GM18909 (cell line): ENCODE data around the gene STK24.
A peak's percentile ranks its signal among the peaks of the same experiment; 100 is the strongest.

Experiments used
- ATAC-seq: cut with Tn5 transposase; IDR thresholded peaks from one replicate; pipeline ENCODE4 v1.9.1; 2021; ENCODE audit warnings: mild to moderate bottlenecking; ENCODE audit not compliant: unreplicated experiment, poor library complexity

The STK24 gene

DNA sequence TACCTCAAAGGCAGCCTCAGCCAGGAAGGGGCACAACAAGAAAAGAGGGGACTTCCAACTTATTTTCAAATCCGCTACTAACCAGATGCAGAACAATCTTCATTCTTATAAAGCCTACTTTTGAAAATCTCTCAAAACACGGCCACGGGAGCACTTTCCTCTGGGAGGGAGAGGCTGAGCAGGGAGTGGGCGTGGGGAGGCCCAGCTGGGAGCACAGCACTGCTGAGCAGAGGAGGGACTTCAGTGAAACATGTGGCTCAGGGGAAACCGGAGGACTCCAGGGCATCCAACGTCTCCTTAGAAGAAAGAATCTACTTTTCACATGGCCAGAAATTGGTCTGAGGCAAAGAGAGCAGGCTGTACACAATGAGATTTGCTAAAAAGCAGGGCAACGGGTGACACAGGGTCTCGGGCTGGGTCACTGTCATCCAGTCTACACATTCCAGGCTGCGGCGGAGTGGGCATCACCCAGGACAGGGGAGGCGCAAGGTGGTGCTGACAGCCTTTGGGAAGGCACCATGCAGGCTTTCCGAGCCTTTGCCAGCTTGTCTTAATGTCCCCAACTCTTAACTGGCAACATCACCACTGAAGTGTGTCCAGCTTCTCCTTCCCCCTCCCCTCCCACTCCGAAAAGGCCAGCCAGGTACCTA lies 117.1 kb downstream of the STK24 start:
- no peak for ATAC-seq

- no peak for ATAC-seq
These were observed 117.7 kb downstream of the STK24 start for GRCh38 chr13:98459171-98459681.

- ATAC-seq = no peak
These were observed 118.5 kb downstream of the STK24 start for GRCh38 chr13:98458431-98458830.

GRCh38 chr13:98457053-98457452 lies 119.9 kb downstream of the STK24 start:
- ATAC-seq = no peak

- no peak for ATAC-seq
These were observed 120.5 kb downstream of the STK24 start for GRCh38 chr13:98456413-98456845.

- ATAC-seq = no peak
These were observed 122.5 kb downstream of the STK24 start for GRCh38 chr13:98454389-98454881.

GRCh38 chr13:98452851-98453843 lies 123.8 kb downstream of the STK24 start:
- no peak for ATAC-seq

- ATAC-seq = no peak
These were observed 125.0 kb downstream of the STK24 start for GRCh38 chr13:98451676-98452470.

DNA sequence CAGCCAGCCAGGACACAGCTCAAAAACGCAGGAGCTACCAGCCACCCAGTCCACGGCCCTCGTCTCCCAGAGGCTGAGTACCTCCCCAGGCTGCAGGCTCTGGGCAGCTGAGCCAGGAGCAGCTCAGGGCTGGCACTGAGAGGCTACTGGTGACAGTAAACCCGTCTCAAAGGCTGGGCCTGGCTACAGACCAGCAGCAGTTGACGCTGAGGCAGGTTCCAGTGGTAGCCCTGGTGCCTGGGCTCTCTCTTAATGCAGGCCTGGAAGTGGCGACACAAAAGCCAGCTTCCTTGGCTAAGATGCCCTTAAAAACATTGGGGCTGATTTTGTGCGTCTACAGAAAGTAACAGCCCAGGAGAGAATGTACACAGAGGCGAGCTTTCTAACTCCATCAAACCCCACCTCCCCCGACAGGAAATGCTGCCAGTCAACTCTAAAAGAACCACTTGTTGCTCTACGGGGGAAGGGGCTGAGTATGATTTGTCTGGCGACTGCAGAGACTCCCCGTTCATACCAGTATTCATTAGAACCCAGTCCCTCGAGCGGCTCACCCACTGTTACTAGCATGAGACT lies 126.3 kb downstream of the STK24 start:
- no peak for ATAC-seq

GRCh38 chr13:98450026-98450425 lies 126.9 kb downstream of the STK24 start:
- no peak for ATAC-seq

DNA sequence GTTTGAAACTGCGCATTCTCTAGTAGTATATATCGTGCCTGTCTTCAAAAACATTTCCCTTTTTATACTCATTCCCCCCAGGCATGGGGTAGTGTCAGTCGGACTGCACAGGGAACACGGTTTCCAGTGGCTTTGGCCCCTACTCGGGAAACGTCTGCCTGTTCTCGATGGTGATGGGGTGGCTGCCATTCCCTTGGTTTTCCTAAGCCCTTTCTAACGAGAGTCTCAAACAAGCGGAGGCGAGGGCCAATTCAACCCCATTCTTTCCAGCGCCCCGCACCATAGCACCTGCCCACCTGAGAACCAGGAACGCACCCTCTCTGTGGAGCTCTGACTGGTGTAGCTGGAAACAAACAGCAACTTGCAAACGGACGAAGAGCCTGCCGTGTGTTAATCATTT lies 127.6 kb downstream of the STK24 start:
- no peak for ATAC-seq

DNA sequence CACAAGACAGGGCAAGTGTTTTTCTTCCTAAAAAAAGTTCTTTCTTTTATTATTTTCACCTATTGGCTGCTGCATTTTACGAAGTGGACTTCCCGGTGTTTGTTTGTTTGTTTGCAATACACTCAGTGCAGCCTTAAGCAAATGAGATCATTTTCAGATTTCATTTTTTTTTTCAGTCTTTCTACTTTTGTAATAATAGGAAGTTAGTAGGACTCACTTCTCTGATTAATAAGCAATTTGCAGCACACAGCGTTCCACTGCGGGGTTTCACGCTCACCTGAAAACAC lies 128.3 kb downstream of the STK24 start:
- no peak for ATAC-seq

DNA sequence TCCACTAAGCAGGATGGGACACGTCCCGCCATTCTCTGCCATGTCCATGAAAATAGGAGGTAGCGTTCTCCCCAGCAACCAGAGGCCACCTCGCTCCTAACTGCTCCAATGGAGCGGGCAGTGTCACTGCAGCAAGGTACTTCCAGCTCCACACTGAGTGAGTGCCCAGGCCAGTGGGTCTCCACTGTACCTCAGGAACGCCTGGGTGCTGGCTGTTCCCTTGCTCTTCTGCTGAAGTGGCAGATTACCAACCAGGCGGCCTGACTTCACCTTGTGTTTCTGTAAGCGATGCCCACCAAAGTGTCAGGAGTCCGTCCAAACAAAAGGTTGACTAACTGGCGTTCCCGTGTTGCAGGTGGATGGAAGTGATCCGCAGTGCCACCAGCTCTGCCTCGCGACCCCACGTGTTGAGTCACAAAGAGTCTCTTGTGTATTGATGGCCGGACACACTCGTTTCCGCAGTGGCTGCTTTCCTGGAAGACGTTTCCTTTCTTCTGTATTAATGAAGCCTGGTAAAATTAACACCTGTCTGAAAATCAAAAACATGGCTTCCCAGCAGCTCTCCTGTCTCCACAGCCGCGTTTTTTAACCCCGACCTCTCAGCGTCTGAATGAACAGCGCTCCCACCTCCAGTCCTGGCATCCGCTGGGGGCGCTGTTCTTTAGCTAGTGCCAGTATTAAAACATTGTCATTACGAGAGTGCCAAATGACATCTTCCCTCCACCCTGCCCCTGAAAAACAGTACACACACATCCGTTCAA lies 128.8 kb downstream of the STK24 start:
- no peak for ATAC-seq

DNA sequence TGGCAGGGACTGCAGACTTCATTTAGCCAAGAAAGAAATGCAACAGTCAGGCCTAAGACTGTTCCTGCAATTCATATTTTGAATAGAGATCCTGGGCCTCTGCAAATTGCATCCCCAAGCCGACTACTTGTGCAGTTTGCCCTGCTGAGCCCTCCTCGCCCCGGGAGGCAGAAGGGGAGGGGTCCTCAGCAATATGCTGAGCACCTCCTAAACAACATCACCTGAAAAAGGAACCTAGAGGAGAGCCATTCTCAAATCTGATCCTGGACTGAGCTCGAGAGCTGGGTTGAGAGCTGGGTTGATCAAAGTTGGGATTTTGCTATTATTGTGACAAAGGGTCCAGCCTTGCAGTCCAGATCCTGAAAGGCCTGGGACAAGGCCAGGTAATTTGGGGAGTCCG lies 129.8 kb downstream of the STK24 start:
- no peak for ATAC-seq

- no peak for ATAC-seq
These were observed 130.7 kb downstream of the STK24 start for GRCh38 chr13:98446234-98446621.

DNA sequence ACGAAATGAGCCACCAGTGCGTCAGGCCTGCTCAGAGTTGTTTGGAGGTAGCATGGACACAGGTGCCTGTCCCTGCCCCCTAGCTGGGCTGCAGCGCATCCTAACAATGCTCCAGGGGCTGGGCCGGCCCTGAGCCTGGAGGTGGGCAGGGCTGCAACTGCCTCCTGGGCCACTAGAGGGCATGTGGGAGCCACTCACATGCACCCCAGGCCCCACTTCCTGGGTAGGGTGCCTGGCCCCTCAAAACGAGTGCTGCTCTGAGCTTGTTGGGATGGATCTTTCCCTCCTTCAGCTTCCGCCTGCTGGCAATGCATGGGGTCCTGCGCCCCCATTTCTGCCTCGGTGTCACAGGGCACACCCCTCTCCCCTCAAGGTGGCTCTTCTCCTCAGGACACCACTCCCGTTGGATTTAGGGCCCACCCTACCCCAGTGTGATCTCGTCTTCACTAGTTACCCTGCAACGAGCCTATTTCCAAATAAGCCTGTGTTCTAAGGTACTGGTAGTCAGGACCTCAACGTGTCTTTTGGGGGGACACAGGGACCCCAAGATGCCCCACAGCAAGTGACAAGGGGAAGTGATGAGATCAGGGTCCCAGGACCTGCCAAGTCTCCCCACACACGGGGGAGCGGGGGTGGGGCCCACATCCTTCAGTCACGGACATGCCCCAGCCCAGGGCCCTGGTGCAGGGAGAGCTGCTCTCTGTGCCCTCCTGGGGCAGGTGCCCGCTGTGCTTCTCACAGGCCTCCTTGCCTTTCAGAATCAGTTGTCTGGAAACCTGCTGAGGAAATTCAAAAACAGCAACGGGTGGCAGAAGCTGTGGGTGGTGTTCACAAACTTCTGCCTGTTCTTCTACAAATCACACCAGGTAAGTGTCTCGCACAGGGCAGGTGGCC lies 131.3 kb downstream of the STK24 start:
- peak; percentile 95 for ATAC-seq

- no peak for ATAC-seq
These were observed 132.5 kb downstream of the STK24 start for GRCh38 chr13:98444381-98444780.

DNA sequence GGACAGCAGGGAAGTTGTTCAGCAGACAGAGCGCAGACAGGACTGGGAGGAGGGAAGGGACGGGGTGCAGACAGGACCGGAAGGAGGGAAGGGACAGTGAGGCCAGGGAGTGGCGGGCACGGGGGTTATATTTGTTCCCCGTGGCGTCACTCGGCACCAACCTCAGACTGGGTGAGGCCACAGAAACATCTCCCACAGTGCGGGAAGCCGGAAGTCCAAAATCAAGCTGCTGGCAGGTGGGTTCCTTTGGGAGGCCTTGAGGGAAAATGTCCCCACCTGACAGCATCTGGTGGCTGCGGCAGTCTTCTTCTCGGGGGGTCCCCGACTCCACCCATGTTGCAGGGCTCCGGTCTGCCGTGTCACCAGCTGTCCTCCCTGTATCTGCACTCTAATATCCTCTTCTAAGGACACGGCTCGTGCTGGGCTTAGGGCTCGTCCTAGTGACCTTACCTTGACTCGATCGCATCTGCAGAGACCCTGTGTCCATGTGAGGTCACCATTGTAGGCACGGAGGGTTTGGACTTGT lies 133.0 kb downstream of the STK24 start:
- ATAC-seq = no peak
